ENCODE data around the gene WNT5A. TPM values are rescaled to one million over a fixed set of nuclear protein-coding genes. Genes with fewer than 3 reads are reported as not detected.

Gene WNT5A
- total and polyA plus RNA-seq, 2 donors (not counting 3 experiments of a cell fraction or from before 2014, with no cell fraction given): 0.08 to 0.33 TPM

DNA sequence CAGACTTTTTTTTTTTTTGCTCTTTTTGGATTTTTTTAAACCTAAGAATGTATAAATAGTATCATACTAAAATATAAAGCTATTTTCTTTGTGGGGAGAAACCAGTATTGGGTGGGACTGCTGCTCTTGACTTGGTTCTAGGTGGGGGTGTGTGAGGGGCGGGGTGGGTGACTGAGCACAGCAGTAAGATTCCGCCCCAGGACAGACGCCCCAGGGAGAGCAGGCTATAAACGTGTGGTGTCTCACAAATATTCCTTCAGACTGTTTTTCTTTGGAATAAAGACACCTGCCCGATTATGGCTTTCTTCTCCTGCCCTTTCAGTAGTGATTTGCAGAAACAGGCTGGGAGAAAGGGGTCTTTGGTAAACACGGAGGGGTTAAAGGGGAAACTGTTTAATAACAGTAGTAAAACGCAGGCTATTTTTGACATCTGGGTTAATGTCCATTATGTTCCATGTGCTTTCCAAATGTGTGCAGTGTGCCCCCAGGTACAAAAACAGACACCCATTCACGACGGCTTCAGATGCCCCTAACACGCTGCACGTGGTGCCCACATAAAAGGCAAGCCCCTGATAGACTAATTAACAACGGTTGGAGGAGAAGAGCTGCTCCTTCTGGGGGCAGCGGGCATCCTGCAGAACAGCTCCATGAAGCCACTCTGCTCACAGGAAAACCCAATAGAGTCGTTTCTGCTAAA is 28.6 kb upstream of the WNT5A start:
- Histone ChIP-seq H3K9me1 (replicated peaks; ENCODE audit: control insufficient read depth, extremely low read depth, insufficient read depth, low read length) (no peaks in the 10 kb centered on the region), H2AFZ (ENCODE audit: low read depth, low read length) (no peak overlapping the region), H3K4me3 (replicated peaks in 1 of 3; ENCODE audit: insufficient read depth in 1 of 3, low read depth in 1 of 3, low read length in 3 of 3) (no peak overlapping the region), H3K9ac (replicated peaks; ENCODE audit: extremely low read depth, insufficient read depth, low read length) (no peak overlapping the region), H3K27me3 (ENCODE audit: control insufficient read depth in 2 of 2, insufficient read depth in 2 of 2, low read length in 2 of 2) (no peaks in the 10 kb centered on the region), H3K4me1 (ENCODE audit: control insufficient read depth, extremely low read depth, insufficient read depth, low read length) (no peaks in the 10 kb centered on the region), H3K4me2 (ENCODE audit: insufficient read depth, low read length) (no peak overlapping the region), H3K79me2 (ENCODE audit: control insufficient read depth, insufficient read depth, low read length) (no peaks in the 10 kb centered on the region), H3K27ac (ENCODE audit: insufficient read depth, low read depth, low read length) (no peak overlapping the region), H3K9me3 (replicated peaks; ENCODE audit: control insufficient read depth, insufficient read depth, low read length) (no peaks in the 10 kb centered on the region), H3K36me3 (ENCODE audit: control insufficient read depth in 2 of 2, extremely low read depth in 1 of 2, insufficient read depth in 2 of 2, low read length in 2 of 2) (no peaks in the 10 kb centered on the region), H4K20me1 (replicated peaks; ENCODE audit: control insufficient read depth, extremely low read depth, insufficient read depth, low read length) (no peaks in the 10 kb centered on the region)
- intact Hi-C loops (cut with micrococcal nuclease) (no loop called here), dilution Hi-C loops (cut with MboI; ENCODE audit: extremely low pct_ligation_motif_present, low sequenced_read_pairs) (no loop called here)
- DNase-seq (ENCODE audit: low read depth, low spot score): no peak
- no TSS peak for BruUV-seq (replicated peaks)
- ChIA-PET POLR2A (no interaction called here), CTCF (no interaction called here)
- no peak for FAIRE-seq
- TF ChIP-seq, protein P1, sequence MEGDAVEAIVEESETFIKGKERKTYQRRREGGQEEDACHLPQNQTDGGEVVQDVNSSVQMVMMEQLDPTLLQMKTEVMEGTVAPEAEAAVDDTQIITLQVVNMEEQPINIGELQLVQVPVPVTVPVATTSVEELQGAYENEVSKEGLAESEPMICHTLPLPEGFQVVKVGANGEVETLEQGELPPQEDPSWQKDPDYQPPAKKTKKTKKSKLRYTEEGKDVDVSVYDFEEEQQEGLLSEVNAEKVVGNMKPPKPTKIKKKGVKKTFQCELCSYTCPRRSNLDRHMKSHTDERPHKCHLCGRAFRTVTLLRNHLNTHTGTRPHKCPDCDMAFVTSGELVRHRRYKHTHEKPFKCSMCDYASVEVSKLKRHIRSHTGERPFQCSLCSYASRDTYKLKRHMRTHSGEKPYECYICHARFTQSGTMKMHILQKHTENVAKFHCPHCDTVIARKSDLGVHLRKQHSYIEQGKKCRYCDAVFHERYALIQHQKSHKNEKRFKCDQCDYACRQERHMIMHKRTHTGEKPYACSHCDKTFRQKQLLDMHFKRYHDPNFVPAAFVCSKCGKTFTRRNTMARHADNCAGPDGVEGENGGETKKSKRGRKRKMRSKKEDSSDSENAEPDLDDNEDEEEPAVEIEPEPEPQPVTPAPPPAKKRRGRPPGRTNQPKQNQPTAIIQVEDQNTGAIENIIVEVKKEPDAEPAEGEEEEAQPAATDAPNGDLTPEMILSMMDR (IDR thresholded peaks at IDR 0.05; ENCODE audit: extremely low read depth in 1 of 2, insufficient read depth in 1 of 2, low read depth in 1 of 2, low read length in 2 of 2): no peak
- no peak for TF ChIP-seq FOS (IDR thresholded peaks at IDR 0.05; ENCODE audit: borderline replicate concordance, insufficient read depth, low read length)
- TF ChIP-seq JUN (IDR thresholded peaks at IDR 0.05; ENCODE audit: borderline replicate concordance, insufficient read depth, insufficient read length, low read depth): no peak
- no peak for TF ChIP-seq EZH2 (IDR thresholded peaks at IDR 0.05; ENCODE audit: borderline replicate concordance, low read depth, low read length, severe bottlenecking)
- TF ChIP-seq GATA2 (IDR thresholded peaks at IDR 0.05; ENCODE audit: insufficient read depth, insufficient read length, low read depth, low read length): no peak
- no peak for TF ChIP-seq POLR2AphosphoS5 (IDR thresholded peaks at IDR 0.05; ENCODE audit: insufficient read depth, low read depth, low read length)

Measured in endothelial cell of umbilical vein (primary cell).